ENCODE results near the gene C11orf42.

- TF ChIP-seq POLR2A (IDR thresholded peaks at IDR 0.05) (no peak), CTCF (IDR thresholded peaks at IDR 0.05) (no peak)
Observed at GRCh38 chr11:6191742-6192141, 13.6 kb upstream of the C11orf42 start.
